ENCODE results near the gene MPND. TPM values are rescaled to one million over a fixed set of nuclear protein-coding genes. Genes with fewer than 3 reads are reported as not detected.

The MPND gene
- total RNA-seq, 1 experiment from 2014 or later = 24.3 TPM

DNA sequence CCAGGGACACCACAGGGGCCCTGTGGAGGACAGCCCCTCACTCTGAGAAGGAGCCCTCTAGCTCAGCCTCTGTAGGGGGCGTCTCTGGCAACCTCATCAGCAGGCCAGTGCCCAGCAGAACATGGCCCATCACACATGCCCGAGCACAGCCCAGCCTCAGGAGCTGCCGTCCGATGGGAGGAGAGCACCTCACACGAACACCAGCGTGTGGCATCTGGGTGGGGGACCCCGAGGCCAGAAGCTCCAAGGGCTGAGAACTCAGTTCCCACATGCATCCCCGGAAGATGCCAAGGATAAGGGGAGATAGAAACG is 45.7 kb downstream of the MPND start:
- Histone ChIP-seq H3K9me3 (ENCODE audit: control insufficient read depth in 1 of 2, insufficient read depth in 1 of 2, low read depth in 1 of 2, low read length in 2 of 2) (no peaks in the 10 kb centered on the region), H3K27ac (ENCODE audit: low read depth, low read length) (no peak overlapping the region), H3K4me1 (ENCODE audit: control insufficient read depth in 1 of 2, insufficient read depth in 2 of 2, low read length in 2 of 2) (no peaks in the 10 kb centered on the region), H3K9me2 (ENCODE audit: insufficient read depth) (no peaks in the 10 kb centered on the region), H4K20me1 (ENCODE audit: insufficient read depth) (peaks cover 4% of the 10 kb centered on the region; the same call in 1 of the 2 replicates), H3K4me3 (replicated peaks in 1 of 2; ENCODE audit: low read depth in 1 of 2, low read length in 2 of 2) (no peak overlapping the region), H3K36me3 (ENCODE audit: control insufficient read depth in 1 of 2, insufficient read depth in 2 of 2, low read length in 2 of 2) (peaks cover 4% of the 10 kb centered on the region in 2 experiments; a peak in 3 of 4 replicates), H2AFZ (ENCODE audit: low read depth, low read length, poor library complexity, severe bottlenecking) (no peak overlapping the region), H3K27me3 (ENCODE audit: insufficient read depth, low read length) (no peaks in the 10 kb centered on the region), H3K9ac (ENCODE audit: low read length) (no peak overlapping the region), H3K79me2 (ENCODE audit: insufficient read depth, low read length) (peaks cover 96% of the 10 kb centered on the region), H3K4me2 (ENCODE audit: low read length) (no peak overlapping the region)
- ChIA-PET CTCF (no interaction called here), POLR2A (no interaction called here), RAD21 (ENCODE audit: low non-redundant PET in 1 of 2, low total read pairs in 2 of 2, uncharacterized antibody in 2 of 2, unreplicated experiment in 2 of 2) (no interaction called here)
- ATAC-seq (no peak), DNase-seq (ENCODE audit: low read depth, low spot score) (no peak)
- TF ChIP-seq RAD21 (IDR thresholded peaks at IDR 0.05; ENCODE audit: low read depth) (no peak), POLR2A (IDR thresholded peaks at IDR 0.05; ENCODE audit: borderline replicate concordance, extremely low read depth, insufficient read depth, insufficient read length) (no peak), EZH2 (IDR thresholded peaks at IDR 0.05) (no peak), SIN3A (IDR thresholded peaks at IDR 0.05; ENCODE audit: low read depth) (no peak)
- TF ChIP-seq, protein P1, sequence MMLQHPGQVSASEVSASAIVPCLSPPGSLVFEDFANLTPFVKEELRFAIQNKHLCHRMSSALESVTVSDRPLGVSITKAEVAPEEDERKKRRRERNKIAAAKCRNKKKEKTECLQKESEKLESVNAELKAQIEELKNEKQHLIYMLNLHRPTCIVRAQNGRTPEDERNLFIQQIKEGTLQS (IDR thresholded peaks at IDR 0.05) = no peak
- BruUV-seq (replicated peaks) = no TSS peak
- intact Hi-C loops (cut with micrococcal nuclease) = no loop called here

DNA sequence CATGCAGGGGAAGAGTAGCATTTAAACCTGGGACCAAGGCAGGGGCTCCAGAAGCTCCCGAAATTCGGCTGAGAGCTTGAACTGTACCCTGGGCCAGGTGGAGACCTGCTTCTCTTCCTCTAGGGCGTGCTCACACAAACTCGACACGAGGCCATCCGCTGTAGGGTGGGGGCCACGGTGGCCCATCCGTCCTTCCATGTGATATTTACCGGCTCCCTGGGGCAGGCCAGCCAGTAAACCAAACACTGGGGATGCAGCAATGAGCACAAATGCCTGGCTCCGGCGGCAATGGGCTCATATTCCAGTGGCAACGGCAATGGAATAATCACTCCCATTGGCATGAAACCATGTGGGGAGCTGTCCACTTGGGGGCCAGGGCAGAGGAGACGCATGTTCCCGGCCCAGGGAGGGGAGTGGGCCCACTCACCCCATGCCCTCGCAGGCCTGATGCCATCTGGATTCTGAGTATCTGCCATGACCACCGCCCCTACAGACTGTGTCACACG is 46.2 kb downstream of the MPND start:
- Histone ChIP-seq H2AFZ (ENCODE audit: low read depth, low read length, poor library complexity, severe bottlenecking) (no peak overlapping the region), H3K79me2 (ENCODE audit: insufficient read depth, low read length) (peaks cover 96% of the 10 kb centered on the region), H3K4me3 (replicated peaks in 1 of 2; ENCODE audit: low read depth in 1 of 2, low read length in 2 of 2) (no peak overlapping the region), H3K27me3 (ENCODE audit: insufficient read depth, low read length) (no peaks in the 10 kb centered on the region), H3K9me3 (ENCODE audit: control insufficient read depth in 1 of 2, insufficient read depth in 1 of 2, low read depth in 1 of 2, low read length in 2 of 2) (no peaks in the 10 kb centered on the region), H3K27ac (ENCODE audit: low read depth, low read length) (no peak overlapping the region), H3K4me2 (ENCODE audit: low read length) (no peak overlapping the region), H3K9me2 (ENCODE audit: insufficient read depth) (no peaks in the 10 kb centered on the region), H3K9ac (ENCODE audit: low read length) (no peak overlapping the region), H3K36me3 (ENCODE audit: control insufficient read depth in 1 of 2, insufficient read depth in 2 of 2, low read length in 2 of 2) (peaks cover 4% of the 10 kb centered on the region in 2 experiments; a peak in 3 of 4 replicates), H3K4me1 (ENCODE audit: control insufficient read depth in 1 of 2, insufficient read depth in 2 of 2, low read length in 2 of 2) (no peaks in the 10 kb centered on the region), H4K20me1 (ENCODE audit: insufficient read depth) (peaks cover 4% of the 10 kb centered on the region; the same call in 1 of the 2 replicates)
- ChIA-PET CTCF (no interaction called here), POLR2A (no interaction called here), RAD21 (ENCODE audit: low non-redundant PET in 1 of 2, low total read pairs in 2 of 2, uncharacterized antibody in 2 of 2, unreplicated experiment in 2 of 2) (no interaction called here)
- intact Hi-C loops (cut with micrococcal nuclease) = no loop called here
- no peak for ATAC-seq
- BruUV-seq (replicated peaks) = no TSS peak
- no peak for DNase-seq (ENCODE audit: low read depth, low spot score)
- TF ChIP-seq CEBPB (IDR thresholded peaks at IDR 0.05; ENCODE audit: low read depth) = no peak
- no peak for TF ChIP-seq EZH2phosphoT487 (IDR thresholded peaks at IDR 0.05; ENCODE audit: borderline replicate concordance)
- no peak for TF ChIP-seq SP1 (IDR thresholded peaks at IDR 0.05; ENCODE audit: low read depth)
- TF ChIP-seq EZH2 (IDR thresholded peaks at IDR 0.05) = no peak
- no peak for TF ChIP-seq POLR2AphosphoS5 (IDR thresholded peaks at IDR 0.05; ENCODE audit: low read depth, low read length)
- TF ChIP-seq, protein P1 (IDR thresholded peaks at IDR 0.05) = no peak
- TF ChIP-seq SIN3A (IDR thresholded peaks at IDR 0.05; ENCODE audit: low read depth) = no peak
- TF ChIP-seq, protein P2, sequence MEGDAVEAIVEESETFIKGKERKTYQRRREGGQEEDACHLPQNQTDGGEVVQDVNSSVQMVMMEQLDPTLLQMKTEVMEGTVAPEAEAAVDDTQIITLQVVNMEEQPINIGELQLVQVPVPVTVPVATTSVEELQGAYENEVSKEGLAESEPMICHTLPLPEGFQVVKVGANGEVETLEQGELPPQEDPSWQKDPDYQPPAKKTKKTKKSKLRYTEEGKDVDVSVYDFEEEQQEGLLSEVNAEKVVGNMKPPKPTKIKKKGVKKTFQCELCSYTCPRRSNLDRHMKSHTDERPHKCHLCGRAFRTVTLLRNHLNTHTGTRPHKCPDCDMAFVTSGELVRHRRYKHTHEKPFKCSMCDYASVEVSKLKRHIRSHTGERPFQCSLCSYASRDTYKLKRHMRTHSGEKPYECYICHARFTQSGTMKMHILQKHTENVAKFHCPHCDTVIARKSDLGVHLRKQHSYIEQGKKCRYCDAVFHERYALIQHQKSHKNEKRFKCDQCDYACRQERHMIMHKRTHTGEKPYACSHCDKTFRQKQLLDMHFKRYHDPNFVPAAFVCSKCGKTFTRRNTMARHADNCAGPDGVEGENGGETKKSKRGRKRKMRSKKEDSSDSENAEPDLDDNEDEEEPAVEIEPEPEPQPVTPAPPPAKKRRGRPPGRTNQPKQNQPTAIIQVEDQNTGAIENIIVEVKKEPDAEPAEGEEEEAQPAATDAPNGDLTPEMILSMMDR (IDR thresholded peaks at IDR 0.05 in 2 of 3, conservative IDR thresholded peaks at IDR 0.05 in 1 of 3; ENCODE audit: borderline replicate concordance in 1 of 3, insufficient read depth in 1 of 3, low read depth in 2 of 3, low read length in 2 of 3) = no peak
